HCT116 (cell line): Measurements from ENCODE around the gene EYA3.

Experiments used
- CEBPB ChIP-seq: IDR thresholded peaks from 2 replicates; pipeline ENCODE4 v1.6.1; 2012; ENCODE audit warnings: low read depth
- CTCF ChIP-seq, 3 experiments: fragments of 200-600 bp in 1 of 3; sonication (generic) in 1 of 3; IDR thresholded peaks in 2 of 3; conservative IDR thresholded peaks in 1 of 3; 2 replicates each; pipeline ENCODE4 v1.5.1; 2012 to 2017; ENCODE audit warnings: low read depth in 2 of 3, low read length in 2 of 3, antibody characterized with exemption in 1 of 3, borderline replicate concordance in 1 of 3, control low read depth in 1 of 3, mild to moderate bottlenecking in 1 of 3, mixed read lengths in 1 of 3, mixed run types in 1 of 3, moderate library complexity in 1 of 3; ENCODE audit not compliant: insufficient read depth in 1 of 3
- POLR2AphosphoS5 ChIP-seq: IDR thresholded peaks from 2 replicates; pipeline ENCODE4 v1.6.1; 2011; ENCODE audit warnings: mild to moderate bottlenecking, low read depth, low read length, moderate library complexity
- RAD21 ChIP-seq: IDR thresholded peaks from 2 replicates; pipeline ENCODE4 v1.6.1; 2012; ENCODE audit warnings: low read depth, mild to moderate bottlenecking
- SIN3A ChIP-seq: IDR thresholded peaks from 2 replicates; pipeline ENCODE4 v1.6.1; 2012; ENCODE audit warnings: low read depth
- YY1 ChIP-seq: IDR thresholded peaks from 2 replicates; pipeline ENCODE4 v1.6.1; 2011; ENCODE audit warnings: low read length, low read depth, moderate library complexity, mild to moderate bottlenecking; ENCODE audit not compliant: insufficient replicate concordance; ENCODE audit errors: extremely low read depth

GRCh38 chr1:28066393-28067154, 21.8 kb downstream of the EYA3 start:
- TF ChIP-seq YY1, result no peak
- no peak for TF ChIP-seq CTCF (IDR thresholded peaks at IDR 0.05 in 2 of 3, conservative IDR thresholded peaks at IDR 0.05 in 1 of 3; ENCODE audit: borderline replicate concordance in 1 of 3, insufficient read depth in 1 of 3, low read depth in 2 of 3, low read length in 2 of 3)
- TF ChIP-seq CEBPB, result no peak
- no peak for TF ChIP-seq SIN3A
- no peak for TF ChIP-seq RAD21
- TF ChIP-seq POLR2AphosphoS5, result no peak
